VCaP (cell line): ENCODE data around the gene TMEM191C.
"Not testable (repeated sequence)": the region's sequence is repeated elsewhere in the genome, so short reads cannot be mapped to it uniquely, and the experiment has no call there.

Experiments used
- H3K27ac ChIP-seq: fragments of 450-650 bp; 2 replicates; pipeline ENCODE4 v1.5.1; 2017
- TF ChIP-seq, protein P1 (sequence below): fragments of 450-650 bp; conservative IDR thresholded peaks from 2 replicates; pipeline ENCODE4 v1.5.1; 2017; ENCODE audit warnings: mild to moderate bottlenecking, moderate library complexity

Gene TMEM191C

DNA sequence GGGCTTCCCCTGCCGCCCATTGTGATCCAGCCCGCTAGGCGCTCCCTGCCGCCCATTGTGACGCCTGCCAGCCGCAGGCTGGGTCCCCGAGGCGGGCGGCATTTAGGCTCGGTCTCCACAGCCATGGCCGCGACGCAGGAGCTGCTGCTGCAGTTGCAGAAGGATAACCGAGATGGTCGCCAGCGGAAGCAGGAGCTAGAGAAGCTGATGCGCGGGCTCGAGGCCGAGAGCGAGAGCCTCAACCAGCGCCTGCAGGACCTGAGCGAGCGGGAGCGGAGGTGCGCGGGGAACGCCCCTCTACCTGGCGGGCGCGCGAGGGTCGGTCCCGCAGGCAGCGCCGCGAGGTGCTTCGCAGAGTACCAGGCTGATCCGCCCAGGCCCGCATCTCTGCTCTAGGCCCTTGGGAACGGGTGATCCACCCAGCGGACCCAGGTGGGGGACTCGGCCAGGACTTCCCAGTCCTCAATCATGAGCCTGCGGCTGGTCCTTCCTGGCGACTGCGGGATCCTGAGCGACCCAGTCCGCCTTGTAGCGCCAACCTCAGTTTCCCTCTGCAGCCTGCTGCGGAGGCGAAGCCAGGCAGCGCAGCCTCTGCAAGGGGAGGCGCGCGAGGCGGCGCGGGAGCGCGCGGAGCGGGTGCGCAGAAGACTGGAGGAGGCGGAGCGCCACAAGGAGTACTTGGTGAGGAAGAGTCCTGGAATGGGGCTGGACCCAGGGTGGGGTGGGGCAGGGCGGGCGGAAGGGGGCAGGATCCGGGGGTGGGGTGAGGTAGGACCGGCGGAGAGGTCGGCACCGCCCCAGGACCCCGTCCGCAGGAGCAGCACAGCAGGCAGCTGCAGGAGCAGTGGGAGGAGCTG, at the start of gene TMEM191C:
Gene TMEM191C (plus strand): TSS at position 51 of the 857 bp plus-strand sequence. CDS start 73 bp downstream, at position 124.
- not testable (repeated sequence) for H3K27ac ChIP-seq

DNA sequence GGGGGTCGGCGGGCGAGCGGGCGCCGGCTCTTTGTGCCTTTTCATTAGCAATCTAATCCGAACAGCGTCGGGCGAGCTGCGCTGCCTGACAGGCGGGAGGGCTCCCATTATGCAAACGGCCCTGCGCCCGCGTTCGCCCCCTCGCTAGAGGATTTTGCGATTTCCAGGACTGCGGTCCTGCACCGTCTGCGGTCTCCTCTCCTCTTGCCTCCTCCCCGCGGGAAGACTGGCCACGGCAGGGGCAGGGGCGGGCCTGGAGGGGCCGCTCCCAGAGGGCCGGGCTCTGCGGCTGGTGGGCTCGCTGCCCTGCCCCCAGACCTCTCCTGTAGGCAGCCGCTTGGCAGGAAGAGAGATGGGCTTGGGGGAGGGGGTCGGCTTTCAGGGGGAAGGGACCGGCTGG, 49.3 kb upstream of the TMEM191C start:
- not testable (repeated sequence) for H3K27ac ChIP-seq

DNA sequence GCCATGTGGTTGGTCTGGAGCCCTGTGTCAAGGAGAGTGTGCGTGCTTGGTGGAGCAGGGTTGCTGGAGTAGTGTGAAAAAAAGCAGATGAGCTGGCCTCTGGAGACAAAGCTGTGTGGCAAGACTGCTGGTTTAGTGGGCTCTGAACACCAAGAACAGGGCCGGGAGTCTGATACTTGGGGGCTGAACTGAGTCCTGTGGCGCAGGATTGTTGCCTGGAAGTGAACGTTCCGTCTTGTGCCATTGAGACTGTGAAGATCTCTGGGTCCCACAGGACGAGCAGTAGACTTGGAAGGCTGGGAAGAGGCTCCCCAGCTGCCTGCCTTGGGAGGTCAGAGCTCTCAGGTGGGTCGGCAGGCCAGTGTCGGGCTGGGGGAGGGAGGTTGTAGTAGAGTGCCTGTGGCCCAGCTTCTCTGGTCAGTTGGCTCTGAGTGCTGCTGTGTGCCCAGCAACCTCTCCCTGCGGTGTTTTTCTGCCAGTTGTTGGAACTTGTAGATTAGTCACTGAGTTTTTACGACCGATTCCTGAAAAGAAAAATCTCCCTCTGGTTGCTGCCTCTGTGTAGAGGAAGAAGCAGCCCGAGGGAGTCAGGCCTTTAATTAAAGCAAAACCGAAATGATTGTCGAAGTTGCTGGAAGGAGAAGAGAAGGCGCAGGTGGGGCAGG, 48.1 kb upstream of the TMEM191C start:
- not testable (repeated sequence) for H3K27ac ChIP-seq

DNA sequence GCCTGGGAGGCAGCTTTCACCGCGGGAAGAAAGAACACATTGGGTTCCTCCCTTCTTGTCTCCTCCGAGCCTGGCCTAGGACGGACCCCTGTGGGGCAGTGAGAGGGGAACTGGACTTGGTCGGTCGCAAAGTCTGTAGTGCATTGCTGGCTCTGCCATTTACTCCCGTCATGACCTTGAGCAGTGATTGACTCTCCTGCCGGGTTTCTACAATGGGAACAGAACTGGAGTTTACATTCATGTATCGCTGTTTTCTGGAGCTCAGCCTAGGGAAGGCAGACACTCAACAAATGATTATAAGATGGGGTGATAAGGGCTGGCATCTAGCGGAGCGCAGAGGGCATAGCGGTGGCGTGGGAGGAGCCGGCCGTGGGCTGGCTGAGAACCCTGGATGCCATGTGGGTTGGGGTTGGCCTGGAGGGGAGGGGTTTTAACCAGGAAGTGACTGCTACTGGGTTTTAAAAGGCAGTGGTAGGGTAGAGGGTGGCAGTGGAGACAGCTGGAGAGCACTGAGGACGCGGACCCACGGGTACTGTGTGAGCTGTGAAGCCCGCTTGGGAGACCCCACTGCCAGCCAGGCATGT, 46.9 kb upstream of the TMEM191C start:
- H3K27ac ChIP-seq, result not testable (repeated sequence)

DNA sequence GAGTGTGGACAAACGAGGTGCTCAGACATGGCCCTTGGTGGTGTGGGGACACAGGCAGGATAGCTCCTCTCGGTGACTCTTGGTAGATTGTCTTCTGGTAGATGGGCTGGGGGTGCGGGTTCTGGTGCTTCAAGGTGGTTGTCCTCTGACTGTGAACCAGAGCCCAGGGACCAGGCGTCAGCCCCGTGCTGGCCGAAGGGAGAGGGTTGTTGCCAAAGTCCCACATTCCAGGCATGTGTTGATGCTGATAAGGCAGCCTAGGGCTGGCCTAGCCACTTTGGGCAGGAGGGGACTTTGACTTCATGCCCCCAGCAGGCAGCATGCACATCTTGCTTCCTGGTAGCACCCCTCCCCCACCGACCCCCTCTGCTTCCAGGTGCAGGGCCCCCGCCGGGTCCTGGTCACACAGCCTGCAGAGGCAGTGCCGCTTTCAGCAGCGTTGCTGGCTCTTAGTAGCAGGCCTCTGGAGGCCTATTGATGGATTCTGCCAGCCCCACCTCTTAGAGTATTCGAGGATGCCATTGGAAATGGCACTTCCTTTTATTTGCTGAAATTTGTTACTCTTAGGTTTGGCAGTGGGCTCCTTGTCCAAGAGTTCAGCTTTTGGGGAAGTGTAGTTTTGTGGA, 43.0 kb upstream of the TMEM191C start:
- H3K27ac ChIP-seq, result not testable (repeated sequence)

DNA sequence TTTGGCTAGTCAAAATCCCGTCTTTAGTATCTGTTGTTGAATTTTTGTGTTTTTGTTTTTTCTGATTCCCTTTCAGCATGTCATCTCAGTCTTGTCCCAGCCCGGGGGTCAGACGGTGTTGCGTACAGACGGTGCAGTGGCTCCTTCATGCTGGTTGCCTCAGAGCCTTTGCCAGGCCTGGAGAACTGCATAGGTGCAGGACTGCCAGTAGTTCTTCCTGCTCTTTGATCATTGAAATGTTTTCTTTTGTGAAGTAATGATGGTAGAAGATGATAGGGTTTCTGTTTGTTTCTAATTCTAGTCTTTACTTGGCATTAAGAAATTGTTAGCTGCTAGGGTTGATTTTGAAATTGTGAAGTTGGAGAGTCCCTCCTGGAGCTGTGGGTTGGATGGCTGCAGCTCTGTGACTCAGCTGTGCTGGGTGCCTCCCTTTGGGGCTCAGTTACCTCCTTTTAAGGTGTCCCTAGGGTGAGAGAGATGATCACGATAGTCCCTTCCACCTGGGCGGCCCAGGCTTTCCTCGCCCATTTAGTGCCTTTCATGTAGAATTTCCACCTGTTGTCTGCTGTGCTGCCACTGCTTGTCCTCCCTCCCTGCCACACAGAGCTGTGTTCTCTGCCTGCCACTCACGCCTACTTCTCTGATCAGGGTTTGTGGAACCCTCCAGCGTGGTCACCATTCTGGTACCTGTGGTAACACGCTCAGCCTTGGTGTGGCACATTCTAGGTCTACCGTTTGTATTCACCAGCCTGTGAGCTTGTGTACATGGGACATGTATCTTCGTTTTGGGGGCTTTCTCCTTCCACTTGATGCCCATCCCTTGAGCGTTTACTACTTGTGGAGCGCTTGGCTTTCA, 32.6 kb upstream of the TMEM191C start:
- not testable (repeated sequence) for H3K27ac ChIP-seq

DNA sequence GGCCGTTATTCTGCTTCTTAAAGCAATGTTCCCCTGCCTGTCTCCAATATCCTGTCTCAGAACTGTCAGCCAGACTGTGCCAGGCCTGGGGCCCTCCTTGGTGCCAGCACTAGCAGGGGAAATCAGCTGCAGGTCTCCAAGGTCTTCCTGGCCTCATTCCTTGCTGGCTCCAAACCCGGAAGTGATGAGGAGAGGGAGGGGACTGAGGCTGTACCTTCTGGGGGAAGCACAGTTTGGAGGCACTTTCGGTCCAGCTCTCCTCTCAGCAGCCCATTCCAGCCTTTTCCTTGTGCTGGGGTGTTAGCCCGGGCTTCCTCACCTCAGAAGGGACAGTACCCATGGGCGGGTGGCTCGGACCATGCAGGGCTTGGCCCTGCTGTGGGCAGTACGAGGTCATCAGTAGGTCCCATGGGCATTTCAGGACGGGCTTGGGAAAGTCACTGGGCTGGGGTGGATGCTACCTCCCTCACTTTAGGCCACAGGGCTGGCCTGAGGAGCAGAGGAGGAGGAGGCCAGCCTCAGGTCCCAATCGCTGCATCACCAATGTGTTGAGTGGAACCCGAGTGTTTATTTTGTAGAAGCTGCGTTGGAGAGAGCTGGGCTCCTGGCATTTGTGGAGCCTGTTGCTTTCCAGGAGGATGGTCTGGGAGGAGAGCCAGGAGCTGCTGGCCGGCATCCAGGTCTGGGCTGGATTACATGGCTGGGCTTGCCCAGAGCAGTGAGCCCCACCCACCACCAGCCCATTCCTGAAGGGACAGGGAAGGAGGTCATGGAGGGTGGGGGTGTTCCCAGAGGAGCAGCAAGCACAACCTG, 31.0 kb upstream of the TMEM191C start:
- H3K27ac ChIP-seq, result not testable (repeated sequence)

DNA sequence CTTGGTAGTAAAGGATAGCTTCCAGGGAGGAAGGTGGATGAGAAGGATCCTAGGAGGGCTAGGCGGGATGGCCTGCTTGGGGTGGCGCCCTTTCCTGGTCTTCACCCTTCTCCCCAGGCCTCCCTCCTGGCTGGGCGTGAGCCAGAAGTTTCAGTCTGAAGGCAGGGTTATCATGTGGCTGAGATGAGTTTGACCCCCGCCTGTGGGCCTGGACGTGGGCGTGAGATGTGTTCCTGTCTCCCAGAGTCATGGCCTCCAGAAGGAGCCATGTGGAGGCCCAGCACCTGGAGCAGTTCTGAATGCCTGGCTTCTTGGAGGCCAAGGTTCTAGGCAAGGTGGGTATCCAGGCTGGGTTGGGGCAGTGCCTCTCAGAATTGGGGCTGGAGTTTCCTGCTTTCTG, 29.2 kb upstream of the TMEM191C start:
- H3K27ac ChIP-seq, result not testable (repeated sequence)

DNA sequence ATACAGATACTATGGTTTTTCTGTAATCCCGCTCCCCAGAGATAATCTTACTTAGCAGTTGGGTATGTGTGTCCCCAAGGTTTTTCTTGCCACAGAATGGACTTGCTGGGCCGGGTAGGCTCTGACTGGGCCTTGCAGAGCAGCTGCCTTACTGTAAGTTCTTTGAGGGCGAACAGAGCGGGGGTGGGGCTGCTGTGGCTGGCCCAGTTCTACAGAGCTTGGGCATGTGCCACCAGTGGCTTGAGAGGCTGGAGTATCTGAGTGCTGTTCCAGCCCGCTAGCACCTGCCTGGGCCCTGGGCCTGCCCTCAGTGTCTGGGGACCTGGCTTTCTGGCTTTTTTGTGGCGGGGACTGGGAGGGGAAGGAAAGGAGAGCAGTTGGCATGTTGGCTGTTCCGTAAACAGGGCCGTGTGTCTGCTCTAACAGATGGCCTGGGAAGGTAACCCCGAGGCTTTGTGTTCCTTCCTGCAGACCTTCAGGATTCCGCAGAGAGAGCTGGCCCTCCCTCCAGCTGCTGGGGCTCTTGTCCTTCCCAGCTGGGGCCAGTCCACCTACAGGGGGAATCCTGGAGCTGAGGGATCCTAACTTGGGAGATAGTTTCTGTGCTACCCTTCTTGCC, 27.1 kb upstream of the TMEM191C start:
- not testable (repeated sequence) for H3K27ac ChIP-seq

DNA sequence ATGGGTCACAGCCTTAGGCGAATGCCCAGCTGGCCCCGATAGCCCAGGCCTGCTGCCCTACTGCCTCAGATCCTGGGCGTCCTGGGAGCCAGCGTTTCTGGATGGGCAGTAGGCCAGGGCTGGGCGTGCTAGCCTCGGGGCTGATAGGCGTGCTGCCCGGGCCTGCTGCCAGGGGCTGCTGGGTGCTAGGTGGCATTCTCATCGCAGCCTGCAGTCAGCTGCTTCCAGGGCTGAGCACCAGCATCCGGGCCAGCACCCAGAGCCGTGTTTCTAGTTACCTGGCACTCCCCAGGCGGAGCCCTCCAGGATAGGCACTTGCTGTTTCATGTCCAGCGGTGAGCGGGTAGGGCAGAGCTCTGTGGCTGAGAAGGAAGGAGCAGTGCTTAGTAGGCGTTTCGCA, 26.5 kb upstream of the TMEM191C start:
- H3K27ac ChIP-seq, result not testable (repeated sequence)

DNA sequence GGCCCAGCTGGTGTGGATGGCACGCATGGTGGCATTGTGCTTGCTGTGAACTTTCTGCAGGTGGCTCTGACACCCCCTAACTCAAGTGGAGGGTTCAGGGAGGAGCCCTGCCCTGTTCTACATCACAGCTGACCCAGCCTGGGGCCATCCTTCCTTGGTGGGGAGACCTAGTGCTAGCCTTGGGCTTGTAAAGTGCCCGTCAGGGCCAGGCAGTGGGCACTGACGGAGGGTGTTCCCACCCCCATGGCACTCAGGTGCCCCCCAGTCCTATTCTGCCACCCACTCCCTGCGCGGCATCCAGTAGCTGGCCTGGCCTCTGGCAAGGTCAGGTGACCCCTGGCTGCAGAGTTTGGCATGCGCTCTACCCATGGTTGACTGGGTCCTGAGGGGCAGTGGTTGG, 26.0 kb upstream of the TMEM191C start:
- not testable (repeated sequence) for H3K27ac ChIP-seq

DNA sequence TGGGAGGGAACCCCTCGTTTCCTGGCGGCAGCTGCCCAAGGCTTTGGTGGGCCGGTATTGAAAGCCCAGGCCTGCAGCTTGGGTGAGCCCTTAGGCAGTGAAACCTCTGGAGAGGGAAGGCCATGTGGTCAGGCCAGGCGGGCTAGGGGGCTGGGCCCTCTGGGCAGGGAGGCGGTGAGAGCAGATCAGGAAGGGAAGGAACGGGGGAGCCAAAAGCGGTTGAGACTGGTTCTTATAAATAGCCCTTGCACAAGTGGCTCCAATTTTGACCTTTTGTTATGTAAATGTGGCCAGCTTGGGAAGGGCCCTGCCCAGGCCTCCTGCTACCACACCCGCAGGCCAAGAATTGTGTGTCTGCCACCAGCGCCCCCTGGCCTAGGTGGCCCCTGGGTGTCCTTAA, 25.1 kb upstream of the TMEM191C start:
- H3K27ac ChIP-seq, result not testable (repeated sequence)

DNA sequence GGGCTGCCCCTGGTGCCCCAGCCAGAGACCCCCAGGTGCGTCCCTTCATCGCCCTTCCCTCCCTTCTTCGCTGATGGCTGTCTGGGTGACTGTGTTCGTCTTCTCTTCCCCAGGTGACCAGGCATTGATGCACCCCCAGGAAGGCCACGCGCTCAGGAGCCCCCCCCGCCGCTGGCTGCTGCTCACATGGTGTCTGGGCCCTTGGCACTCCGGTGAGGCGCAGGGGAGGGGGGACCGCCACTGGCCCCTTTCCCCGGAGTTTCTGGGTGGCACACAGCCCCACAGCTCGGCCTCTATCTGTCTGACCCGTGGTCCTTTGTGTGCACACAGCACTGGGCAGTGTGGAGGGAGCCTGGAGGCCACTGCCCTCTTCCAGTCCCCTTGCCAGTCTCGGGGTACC, 24.5 kb upstream of the TMEM191C start:
- H3K27ac ChIP-seq, result not testable (repeated sequence)

DNA sequence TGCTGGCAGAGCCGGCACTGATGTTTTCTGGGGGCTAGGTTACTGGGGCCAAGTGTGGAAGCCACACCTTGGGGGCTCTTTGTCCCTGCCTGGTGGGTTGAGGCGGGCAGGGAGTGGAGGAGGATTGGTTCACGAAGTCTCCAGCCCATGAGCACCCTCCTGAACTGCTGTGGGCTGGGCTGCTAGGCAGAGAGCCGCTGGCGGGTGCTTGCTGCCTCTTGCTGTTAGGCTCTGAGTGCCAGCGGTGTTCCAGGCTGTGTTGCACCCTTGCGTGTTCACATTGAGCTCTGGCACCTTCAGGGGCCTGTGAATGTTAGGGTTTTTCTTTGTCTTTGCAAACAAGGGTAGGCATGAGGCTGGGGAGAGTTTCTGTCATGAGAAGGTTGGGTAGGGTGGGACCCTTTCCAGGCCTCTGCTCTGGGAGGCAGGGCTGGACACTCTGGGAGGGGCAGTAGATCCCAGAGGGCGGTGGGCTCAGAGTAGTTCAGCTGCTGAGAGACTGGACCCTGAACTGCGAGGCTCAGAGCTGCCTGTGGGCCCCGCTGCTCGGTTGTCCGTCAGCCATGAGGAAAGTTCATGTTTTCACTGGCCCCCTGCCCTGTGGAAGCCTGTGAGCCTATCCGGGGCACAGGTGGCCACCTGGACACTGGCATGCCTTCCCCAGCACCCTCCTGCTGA, 24.0 kb upstream of the TMEM191C start:
- TF ChIP-seq, protein P1, sequence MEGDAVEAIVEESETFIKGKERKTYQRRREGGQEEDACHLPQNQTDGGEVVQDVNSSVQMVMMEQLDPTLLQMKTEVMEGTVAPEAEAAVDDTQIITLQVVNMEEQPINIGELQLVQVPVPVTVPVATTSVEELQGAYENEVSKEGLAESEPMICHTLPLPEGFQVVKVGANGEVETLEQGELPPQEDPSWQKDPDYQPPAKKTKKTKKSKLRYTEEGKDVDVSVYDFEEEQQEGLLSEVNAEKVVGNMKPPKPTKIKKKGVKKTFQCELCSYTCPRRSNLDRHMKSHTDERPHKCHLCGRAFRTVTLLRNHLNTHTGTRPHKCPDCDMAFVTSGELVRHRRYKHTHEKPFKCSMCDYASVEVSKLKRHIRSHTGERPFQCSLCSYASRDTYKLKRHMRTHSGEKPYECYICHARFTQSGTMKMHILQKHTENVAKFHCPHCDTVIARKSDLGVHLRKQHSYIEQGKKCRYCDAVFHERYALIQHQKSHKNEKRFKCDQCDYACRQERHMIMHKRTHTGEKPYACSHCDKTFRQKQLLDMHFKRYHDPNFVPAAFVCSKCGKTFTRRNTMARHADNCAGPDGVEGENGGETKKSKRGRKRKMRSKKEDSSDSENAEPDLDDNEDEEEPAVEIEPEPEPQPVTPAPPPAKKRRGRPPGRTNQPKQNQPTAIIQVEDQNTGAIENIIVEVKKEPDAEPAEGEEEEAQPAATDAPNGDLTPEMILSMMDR, result no peak
- H3K27ac ChIP-seq, result no peak overlapping the region
